ENCODE results near the gene WBP4.

DNA sequence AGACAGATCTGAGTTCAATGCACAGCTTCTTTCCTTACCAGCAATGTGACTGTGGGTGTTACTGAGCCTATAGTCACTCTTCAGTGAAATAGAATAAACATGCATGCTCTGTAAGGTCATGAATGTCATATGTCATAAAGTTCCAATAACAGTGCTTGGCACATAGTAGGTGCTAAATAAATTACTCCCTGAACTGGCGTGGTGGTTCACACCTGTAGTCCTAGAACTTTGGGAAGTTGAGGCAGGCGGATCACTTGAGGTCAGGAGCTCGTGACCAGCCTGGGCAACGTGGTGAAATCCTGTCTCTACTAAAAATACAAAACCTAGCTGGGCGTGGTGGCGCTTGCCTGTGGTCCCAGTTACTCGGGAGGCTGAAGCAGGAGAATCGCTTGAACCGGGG lies 13.2 kb downstream of the WBP4 start:
- TF ChIP-seq, protein P1, sequence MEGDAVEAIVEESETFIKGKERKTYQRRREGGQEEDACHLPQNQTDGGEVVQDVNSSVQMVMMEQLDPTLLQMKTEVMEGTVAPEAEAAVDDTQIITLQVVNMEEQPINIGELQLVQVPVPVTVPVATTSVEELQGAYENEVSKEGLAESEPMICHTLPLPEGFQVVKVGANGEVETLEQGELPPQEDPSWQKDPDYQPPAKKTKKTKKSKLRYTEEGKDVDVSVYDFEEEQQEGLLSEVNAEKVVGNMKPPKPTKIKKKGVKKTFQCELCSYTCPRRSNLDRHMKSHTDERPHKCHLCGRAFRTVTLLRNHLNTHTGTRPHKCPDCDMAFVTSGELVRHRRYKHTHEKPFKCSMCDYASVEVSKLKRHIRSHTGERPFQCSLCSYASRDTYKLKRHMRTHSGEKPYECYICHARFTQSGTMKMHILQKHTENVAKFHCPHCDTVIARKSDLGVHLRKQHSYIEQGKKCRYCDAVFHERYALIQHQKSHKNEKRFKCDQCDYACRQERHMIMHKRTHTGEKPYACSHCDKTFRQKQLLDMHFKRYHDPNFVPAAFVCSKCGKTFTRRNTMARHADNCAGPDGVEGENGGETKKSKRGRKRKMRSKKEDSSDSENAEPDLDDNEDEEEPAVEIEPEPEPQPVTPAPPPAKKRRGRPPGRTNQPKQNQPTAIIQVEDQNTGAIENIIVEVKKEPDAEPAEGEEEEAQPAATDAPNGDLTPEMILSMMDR (IDR thresholded peaks at IDR 0.05; ENCODE audit: low read depth, low read length): no peak
- no peak for TF ChIP-seq MYC (IDR thresholded peaks at IDR 0.05; ENCODE audit: low read depth, low read length)
- TF ChIP-seq POLR2A (IDR thresholded peaks at IDR 0.05; ENCODE audit: extremely low read depth, insufficient read length): no peak
- TF ChIP-seq, protein P2, sequence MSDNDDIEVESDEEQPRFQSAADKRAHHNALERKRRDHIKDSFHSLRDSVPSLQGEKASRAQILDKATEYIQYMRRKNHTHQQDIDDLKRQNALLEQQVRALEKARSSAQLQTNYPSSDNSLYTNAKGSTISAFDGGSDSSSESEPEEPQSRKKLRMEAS (IDR thresholded peaks at IDR 0.05; ENCODE audit: low read depth, low read length): no peak
